ENCODE data around the gene CDH23. TPM values are rescaled to one million over a fixed set of nuclear protein-coding genes. Genes with fewer than 3 reads are reported as not detected.

Gene CDH23
- total and polyA plus RNA-seq, 4 experiments from 2014 or later = 1.8 to 5.4 (median 3.6) TPM

GRCh38 chr10:71834343-71834674 lies 437.6 kb downstream of the CDH23 start:
- H3K36me3 Mint-ChIP-seq = peaks cover 34 to 43% of the 10 kb centered on the region in 2 donors
- peak overlapping the region in 2 of 7 donors; percentile 18 to 35 for H3K27ac Mint-ChIP-seq
- no peaks in the 10 kb centered on the region for H3K9me3 Mint-ChIP-seq
- CTCF ChIA-PET (ENCODE audit: partially characterized antibody) = interaction anchor here (1.0 to 1.1 kb wide), 2 partner anchors 19 to 70 kb away, joined by 3 read pairs; no protein-coding TSS in a partner anchor
- DNase-seq = no peak
- no peak overlapping the region for H3K4me3 Mint-ChIP-seq
- Histone ChIP-seq H3K36me3 (ENCODE audit: insufficient read depth, low read length) (peaks cover 27% of the 10 kb centered on the region), H3K27me3 (ENCODE audit: insufficient read depth, low read length) (no peaks in the 10 kb centered on the region), H3K4me3 (ENCODE audit: low read length in 2 of 2) (no peak overlapping the region), H3K27ac (ENCODE audit: low read depth, low read length) (no peak overlapping the region), H3K4me1 (ENCODE audit: insufficient read depth, low read length) (peaks cover 25% of the 10 kb centered on the region), H3K9me3 (ENCODE audit: control insufficient read depth in 1 of 2, low read length in 2 of 2) (no peaks in the 10 kb centered on the region)
- POLR2A ChIA-PET (ENCODE audit: partially characterized antibody) = no interaction called here
- peaks cover 28 to 55% (median 40%) of the 10 kb centered on the region in 4 donors for H3K4me1 Mint-ChIP-seq
- H3K27me3 Mint-ChIP-seq = no peaks in the 10 kb centered on the region
- intact Hi-C loops (cut with micrococcal nuclease) = no loop called here

GRCh38 chr10:71835671-71836595 lies 439.2 kb downstream of the CDH23 start:
- CTCF ChIA-PET (ENCODE audit: partially characterized antibody) = interaction anchor here (0.7 to 1.6 kb wide), 4 partner anchors 9 to 517 kb away, joined by 3 to 6 read pairs (median 3); partner anchors contain the start of gene SLC29A3
- no peak overlapping the region for H3K27ac ChIP-seq (ENCODE audit: low read depth, low read length)
- Mint-ChIP-seq H3K36me3 (peaks cover 20 to 29% of the 10 kb centered on the region in 2 donors), H3K4me1 (peaks cover 36 to 68% (median 50%) of the 10 kb centered on the region in 4 donors), H3K27ac (peak overlapping the region in 5 of 7 donors; percentile 11 to 90 (median 41)), H3K9me3 (no peaks in the 10 kb centered on the region), H3K4me3 (no peak overlapping the region), H3K27me3 (no peaks in the 10 kb centered on the region)
- POLR2A ChIA-PET (ENCODE audit: partially characterized antibody) = interaction anchor here (0.9 kb wide), 1 partner anchor 13 kb away, joined by 3 read pairs; no protein-coding TSS in a partner anchor
- no peaks in the 10 kb centered on the region for H3K9me3 ChIP-seq (ENCODE audit: control insufficient read depth in 1 of 2, low read length in 2 of 2)
- H3K36me3 ChIP-seq (ENCODE audit: insufficient read depth, low read length) = peaks cover 16% of the 10 kb centered on the region
- H3K27me3 ChIP-seq (ENCODE audit: insufficient read depth, low read length) = no peaks in the 10 kb centered on the region
- no peak for DNase-seq
- no peak overlapping the region for H3K4me3 ChIP-seq (ENCODE audit: low read length in 2 of 2)
- H3K4me1 ChIP-seq (ENCODE audit: insufficient read depth, low read length) = peaks cover 35% of the 10 kb centered on the region
- intact Hi-C loops (cut with micrococcal nuclease) = no loop called here

- H3K27ac ChIP-seq (ENCODE audit: low read depth, low read length) = no peak overlapping the region
- no peaks in the 10 kb centered on the region for H3K9me3 ChIP-seq (ENCODE audit: control insufficient read depth in 1 of 2, low read length in 2 of 2)
- ChIA-PET POLR2A (ENCODE audit: partially characterized antibody) (no interaction called here), CTCF (ENCODE audit: partially characterized antibody) (interaction anchor here (0.9 to 1.6 kb wide), 3 partner anchors 60 to 518 kb away, joined by 3 to 6 read pairs (median 3); partner anchors contain the start of gene SLC29A3)
- peaks cover 41% of the 10 kb centered on the region for H3K4me1 ChIP-seq (ENCODE audit: insufficient read depth, low read length)
- Mint-ChIP-seq H3K27me3 (no peaks in the 10 kb centered on the region), H3K36me3 (peaks cover 14 to 24% of the 10 kb centered on the region in 2 donors), H3K4me1 (peaks cover 36 to 74% (median 50%) of the 10 kb centered on the region in 4 donors), H3K27ac (peak overlapping the region in 3 of 7 donors; percentile 28 to 90 (median 39)), H3K9me3 (no peaks in the 10 kb centered on the region), H3K4me3 (no peak overlapping the region)
- H3K36me3 ChIP-seq (ENCODE audit: insufficient read depth, low read length) = peaks cover 10% of the 10 kb centered on the region
- no peak overlapping the region for H3K4me3 ChIP-seq (ENCODE audit: low read length in 2 of 2)
- no peak for DNase-seq
- intact Hi-C loops (cut with micrococcal nuclease) = no loop called here
- H3K27me3 ChIP-seq (ENCODE audit: insufficient read depth, low read length) = no peaks in the 10 kb centered on the region
These were observed 439.9 kb downstream of the CDH23 start for GRCh38 chr10:71836596-71836974.

GRCh38 chr10:71837098-71837827 lies 440.5 kb downstream of the CDH23 start:
- H3K4me1 Mint-ChIP-seq = peaks cover 36 to 74% (median 51%) of the 10 kb centered on the region in 4 donors
- H3K27ac Mint-ChIP-seq = peak overlapping the region in 1 of 7 donors; percentile 31
- Histone ChIP-seq H3K36me3 (ENCODE audit: insufficient read depth, low read length) (peaks cover 3% of the 10 kb centered on the region), H3K27me3 (ENCODE audit: insufficient read depth, low read length) (no peaks in the 10 kb centered on the region), H3K27ac (ENCODE audit: low read depth, low read length) (no peak overlapping the region), H3K9me3 (ENCODE audit: control insufficient read depth in 1 of 2, low read length in 2 of 2) (no peaks in the 10 kb centered on the region), H3K4me3 (ENCODE audit: low read length in 2 of 2) (no peak overlapping the region), H3K4me1 (ENCODE audit: insufficient read depth, low read length) (peaks cover 41% of the 10 kb centered on the region)
- ChIA-PET POLR2A (ENCODE audit: partially characterized antibody) (interaction anchor here (0.6 kb wide), 1 partner anchor 1265 kb away, joined by 3 read pairs; no protein-coding TSS in a partner anchor), CTCF (ENCODE audit: partially characterized antibody) (interaction anchor here (1.6 kb wide), 2 partner anchors 59 to 130 kb away, joined by 3 to 6 read pairs; no protein-coding TSS in a partner anchor)
- no peak for DNase-seq
- no peaks in the 10 kb centered on the region for H3K27me3 Mint-ChIP-seq
- no peak overlapping the region for H3K4me3 Mint-ChIP-seq
- no peaks in the 10 kb centered on the region for H3K9me3 Mint-ChIP-seq
- H3K36me3 Mint-ChIP-seq = peaks cover 9 to 20% of the 10 kb centered on the region in 2 donors
- intact Hi-C loops (cut with micrococcal nuclease) = no loop called here

GRCh38 chr10:71838264-71839211 lies 441.8 kb downstream of the CDH23 start:
- intact Hi-C loops (cut with micrococcal nuclease) = no loop called here
- Histone ChIP-seq H3K9me3 (ENCODE audit: control insufficient read depth in 1 of 2, low read length in 2 of 2) (no peaks in the 10 kb centered on the region), H3K27ac (ENCODE audit: low read depth, low read length) (no peak overlapping the region), H3K4me3 (ENCODE audit: low read length in 2 of 2) (no peak overlapping the region), H3K4me1 (ENCODE audit: insufficient read depth, low read length) (peaks cover 49% of the 10 kb centered on the region), H3K27me3 (ENCODE audit: insufficient read depth, low read length) (no peaks in the 10 kb centered on the region), H3K36me3 (ENCODE audit: insufficient read depth, low read length) (no peaks in the 10 kb centered on the region)
- H3K4me1 Mint-ChIP-seq = peaks cover 45 to 79% (median 60%) of the 10 kb centered on the region in 4 donors
- DNase-seq = no peak
- no peaks in the 10 kb centered on the region for H3K27me3 Mint-ChIP-seq
- peak overlapping the region in 1 of 8 donors; percentile 40 for H3K4me3 Mint-ChIP-seq
- peaks cover 9 to 14% of the 10 kb centered on the region in 2 donors for H3K36me3 Mint-ChIP-seq
- no peaks in the 10 kb centered on the region for H3K9me3 Mint-ChIP-seq
- ChIA-PET CTCF (ENCODE audit: partially characterized antibody) (interaction anchor here (1.1 to 1.6 kb wide), 2 partner anchors 25 to 131 kb away, joined by 3 read pairs; no protein-coding TSS in a partner anchor), POLR2A (ENCODE audit: partially characterized antibody) (interaction anchor here (0.8 to 1.0 kb wide), 2 partner anchors 10 to 13 kb away, joined by 3 read pairs; partner anchors contain the start of gene PSAP)
- H3K27ac Mint-ChIP-seq = peak overlapping the region in 5 of 7 donors; percentile 25 to 50 (median 42)

- DNase-seq = no peak
- H3K9me3 Mint-ChIP-seq = no peaks in the 10 kb centered on the region
- no peak overlapping the region for H3K27ac ChIP-seq (ENCODE audit: low read depth, low read length)
- no peak overlapping the region for H3K4me3 Mint-ChIP-seq
- no peak overlapping the region for H3K4me3 ChIP-seq (ENCODE audit: low read length in 2 of 2)
- H3K36me3 Mint-ChIP-seq = peaks cover 11 to 12% of the 10 kb centered on the region in 2 donors
- ChIA-PET POLR2A (ENCODE audit: partially characterized antibody) (interaction anchor here (1.7 kb wide), 1 partner anchor 10 kb away, joined by 7 read pairs; the partner anchor contains the start of gene PSAP), CTCF (ENCODE audit: partially characterized antibody) (interaction anchor here (0.5 to 1.3 kb wide), 2 partner anchors 144 to 248 kb away, joined by 3 to 4 read pairs; partner anchors contain the start of gene SPOCK2)
- intact Hi-C loops (cut with micrococcal nuclease) = no loop called here
- H3K27ac Mint-ChIP-seq = peak overlapping the region in 1 of 7 donors; percentile 8
- no peaks in the 10 kb centered on the region for H3K27me3 ChIP-seq (ENCODE audit: insufficient read depth, low read length)
- H3K4me1 Mint-ChIP-seq = peaks cover 50 to 85% (median 68%) of the 10 kb centered on the region in 4 donors
- H3K4me1 ChIP-seq (ENCODE audit: insufficient read depth, low read length) = peaks cover 63% of the 10 kb centered on the region
- H3K36me3 ChIP-seq (ENCODE audit: insufficient read depth, low read length) = no peaks in the 10 kb centered on the region
- H3K9me3 ChIP-seq (ENCODE audit: control insufficient read depth in 1 of 2, low read length in 2 of 2) = no peaks in the 10 kb centered on the region
- H3K27me3 Mint-ChIP-seq = no peaks in the 10 kb centered on the region
These were observed 443.6 kb downstream of the CDH23 start for GRCh38 chr10:71840177-71840957.

Measured in CD4-positive, alpha-beta memory T cell (primary cell).